Karpas-422 (cell line): ENCODE measurements around the gene FKBP1A. TPM values are rescaled to one million over a fixed set of nuclear protein-coding genes. Genes with fewer than 3 reads are reported as not detected.

ENCODE experiments used
- DNase-seq: peaks from one replicate; pipeline ENCODE4 v3.0.0-alpha.2; 2015
- H2AFZ ChIP-seq: fragments of 200-600 bp; sonication (generic); 2 replicates; pipeline ENCODE4 v1.6.1; 2014; ENCODE audit warnings: antibody characterized with exemption, low read length, mixed read lengths
- H3K27ac ChIP-seq: fragments of 200-600 bp; sonication (generic); 2 replicates; pipeline ENCODE4 v1.5.1; 2014; ENCODE audit warnings: mild to moderate bottlenecking, low read length, moderate library complexity
- H3K27me3 ChIP-seq: fragments of 200-600 bp; sonication (generic); 2 replicates; pipeline ENCODE4 v1.6.1; 2014; ENCODE audit warnings: low read length, mixed read lengths
- H3K36me3 ChIP-seq: fragments of 200-600 bp; sonication (generic); 2 replicates; pipeline ENCODE4 v1.6.1; 2014; ENCODE audit warnings: low read length, mixed read lengths; ENCODE audit not compliant: insufficient read depth
- H3K4me1 ChIP-seq: fragments of 200-600 bp; sonication (generic); 2 replicates; pipeline ENCODE4 v1.6.1; 2014; ENCODE audit warnings: mild to moderate bottlenecking, low read length, mixed read lengths
- H3K4me2 ChIP-seq: fragments of 200-600 bp; sonication (generic); 2 replicates; pipeline ENCODE4 v1.6.1; 2014; ENCODE audit warnings: low read length, low read depth, mild to moderate bottlenecking; ENCODE audit not compliant: poor library complexity, severe bottlenecking
- H3K4me3 ChIP-seq: fragments of 200-600 bp; sonication (generic); 2 replicates; pipeline ENCODE4 v1.5.1; 2014; ENCODE audit warnings: mild to moderate bottlenecking, antibody characterized with exemption, low read length, mixed read lengths
- H3K79me2 ChIP-seq: fragments of 200-600 bp; sonication (generic); 2 replicates; pipeline ENCODE4 v1.6.1; 2014; ENCODE audit warnings: mild to moderate bottlenecking, low read length, mixed read lengths
- H3K9ac ChIP-seq: fragments of 200-600 bp; sonication (generic); 2 replicates; pipeline ENCODE4 v1.6.0; 2014; ENCODE audit warnings: low read length
- H3K9me2 ChIP-seq: fragments of 200-600 bp; sonication (generic), shearing (Covaris generic); replicated peaks from 2 replicates; pipeline ENCODE4 v1.6.0; 2014; ENCODE audit warnings: mild to moderate bottlenecking, low read length, moderate library complexity; ENCODE audit not compliant: insufficient read depth
- H3K9me3 ChIP-seq: fragments of 300-700, 200-600 bp; sonication (generic); 2 replicates; pipeline ENCODE4 v1.6.1; 2014; ENCODE audit warnings: low read length, mixed read lengths
- H4K20me1 ChIP-seq: fragments of 200-600 bp; sonication (generic); 2 replicates; pipeline ENCODE4 v1.6.1; 2014; ENCODE audit warnings: mild to moderate bottlenecking, antibody characterized with exemption, low read length, low read depth; ENCODE audit not compliant: insufficient read depth
- total RNA-seq: library from RNA; depleted of rRNA; stranded (reverse); fragments of >200 nt; shearing (Covaris generic); gene quantifications from 2 replicates; pipeline ENCODE4 v1.2.3, GENCODE V29; 2014; ENCODE audit warnings: low replicate concordance

Gene FKBP1A
- total RNA-seq, 1 experiment from 2014 or later: 187 TPM

DNA sequence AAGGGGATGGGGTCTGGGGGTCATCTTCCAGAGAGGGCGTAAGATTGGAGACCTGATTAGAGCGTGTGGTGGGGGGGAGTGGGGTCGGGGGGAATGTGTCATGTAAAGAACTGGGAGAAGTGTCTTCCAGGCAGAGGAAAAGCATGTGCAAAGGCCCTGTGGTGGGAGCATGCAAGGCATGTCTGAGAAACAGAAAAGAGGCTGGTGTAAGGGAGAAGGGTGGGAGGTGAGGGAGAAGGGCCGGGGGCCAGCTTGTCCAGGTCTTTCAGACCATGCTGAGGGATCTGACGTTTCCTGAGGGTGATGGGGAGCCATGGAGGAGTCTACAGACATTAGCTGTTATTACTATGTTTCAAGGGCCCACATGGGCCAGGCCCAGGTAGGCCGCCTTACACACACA is 30.4 kb upstream of the FKBP1A start:
- H3K9me3 ChIP-seq: no peaks in the 10 kb centered on the region
- DNase-seq: peak; percentile 15
- no peak overlapping the region for H3K9ac ChIP-seq
- H3K27ac ChIP-seq: no peak overlapping the region
- no peaks in the 10 kb centered on the region for H3K36me3 ChIP-seq
- no peak overlapping the region for H3K4me2 ChIP-seq
- H3K79me2 ChIP-seq: no peaks in the 10 kb centered on the region
- no peak overlapping the region for H2AFZ ChIP-seq
- no peaks in the 10 kb centered on the region for H3K4me1 ChIP-seq
- H3K27me3 ChIP-seq: no peaks in the 10 kb centered on the region; the same call in 1 of the 2 replicates
- H4K20me1 ChIP-seq: no peaks in the 10 kb centered on the region
- H3K9me2 ChIP-seq: no peaks in the 10 kb centered on the region
- H3K4me3 ChIP-seq: no peak overlapping the region

DNA sequence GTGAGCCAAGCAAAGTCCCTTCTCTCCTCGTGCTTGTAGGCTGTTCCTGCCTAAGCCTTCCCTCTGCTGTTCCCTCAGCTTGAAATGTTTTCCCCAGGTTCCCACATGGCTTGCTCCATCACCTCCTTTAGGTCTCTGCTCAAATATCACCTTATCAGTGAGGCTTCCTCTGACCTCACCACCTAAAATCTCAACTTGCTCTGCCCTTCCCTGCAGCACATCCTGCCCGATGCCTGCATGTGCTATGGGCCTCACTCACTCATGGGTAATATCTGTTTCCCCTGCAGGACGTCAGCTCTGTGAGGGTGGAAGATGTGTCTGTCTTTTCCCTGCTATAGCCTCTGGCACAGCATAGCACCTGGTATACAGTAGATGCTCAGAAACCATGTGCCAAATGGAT is 29.9 kb upstream of the FKBP1A start:
- Histone ChIP-seq H3K4me3 (no peak overlapping the region), H3K36me3 (no peaks in the 10 kb centered on the region), H3K9me2 (no peaks in the 10 kb centered on the region), H3K4me1 (no peaks in the 10 kb centered on the region), H3K27ac (no peak overlapping the region), H3K27me3 (no peaks in the 10 kb centered on the region; the same call in 1 of the 2 replicates), H3K4me2 (no peak overlapping the region), H3K9me3 (no peaks in the 10 kb centered on the region), H3K9ac (no peak overlapping the region), H2AFZ (no peak overlapping the region), H3K79me2 (no peaks in the 10 kb centered on the region), H4K20me1 (no peaks in the 10 kb centered on the region)
- DNase-seq: peak; percentile 31

DNA sequence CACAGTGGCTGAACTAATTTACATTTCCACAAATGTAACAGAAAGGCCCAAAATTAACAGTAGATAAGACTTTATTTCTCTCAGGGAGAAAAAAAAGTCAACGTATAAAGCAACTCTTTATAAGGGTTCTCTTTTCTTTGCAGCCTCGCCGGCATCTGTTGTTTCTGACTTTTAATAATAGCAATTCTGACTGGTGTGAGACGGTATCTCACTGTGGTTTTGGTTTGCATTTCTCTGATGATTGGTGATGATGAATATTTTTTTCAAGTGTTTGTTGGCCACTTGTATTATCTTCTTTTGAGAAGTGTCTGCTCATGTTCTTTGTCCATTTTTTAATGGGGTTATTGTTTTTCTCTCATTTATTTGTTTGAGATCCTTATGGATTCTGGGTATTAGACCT is 27.2 kb upstream of the FKBP1A start:
- Histone ChIP-seq H3K27me3 (no peaks in the 10 kb centered on the region; the same call in 1 of the 2 replicates), H3K27ac (no peak overlapping the region)

DNA sequence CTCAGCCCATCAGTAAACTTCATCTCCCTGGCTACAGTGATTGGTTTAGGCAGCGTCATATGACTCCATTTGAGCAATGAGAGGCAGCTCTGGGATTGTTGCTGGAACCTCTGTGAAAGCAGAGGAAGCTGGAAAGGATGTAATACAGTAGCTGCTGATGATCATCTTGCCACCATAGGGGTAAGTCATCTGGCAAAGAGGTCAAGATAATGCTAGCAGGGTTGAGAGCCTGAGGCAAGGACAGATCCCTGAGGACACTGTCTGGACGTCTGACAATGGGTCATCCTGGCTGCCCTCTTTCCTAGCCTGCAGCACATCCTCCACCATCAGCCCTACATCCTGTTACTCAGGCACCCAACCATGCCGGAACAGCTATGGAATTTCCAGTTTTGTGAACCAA is 25.5 kb upstream of the FKBP1A start:
- H3K27me3 ChIP-seq: no peaks in the 10 kb centered on the region; the same call in 1 of the 2 replicates
- H4K20me1 ChIP-seq: no peaks in the 10 kb centered on the region
- H3K9me3 ChIP-seq: no peaks in the 10 kb centered on the region
- no peaks in the 10 kb centered on the region for H3K9me2 ChIP-seq
- H3K4me3 ChIP-seq: no peak overlapping the region
- no peak overlapping the region for H2AFZ ChIP-seq
- H3K4me2 ChIP-seq: no peak overlapping the region
- no peaks in the 10 kb centered on the region for H3K4me1 ChIP-seq
- no peaks in the 10 kb centered on the region for H3K36me3 ChIP-seq
- DNase-seq: no peak
- no peaks in the 10 kb centered on the region for H3K79me2 ChIP-seq
- H3K9ac ChIP-seq: no peak overlapping the region
- no peak overlapping the region for H3K27ac ChIP-seq

More for the DNA sequence above, 27.2 kb upstream of the FKBP1A start:
- no peak overlapping the region for H3K4me2 ChIP-seq
- DNase-seq: no peak
- no peaks in the 10 kb centered on the region for H3K79me2 ChIP-seq
- H3K9me2 ChIP-seq: no peaks in the 10 kb centered on the region
- no peaks in the 10 kb centered on the region for H3K9me3 ChIP-seq
- H3K4me1 ChIP-seq: no peaks in the 10 kb centered on the region
- H3K4me3 ChIP-seq: no peak overlapping the region
- no peak overlapping the region for H2AFZ ChIP-seq
- H3K36me3 ChIP-seq: no peaks in the 10 kb centered on the region
- no peaks in the 10 kb centered on the region for H4K20me1 ChIP-seq
- H3K9ac ChIP-seq: no peak overlapping the region

DNA sequence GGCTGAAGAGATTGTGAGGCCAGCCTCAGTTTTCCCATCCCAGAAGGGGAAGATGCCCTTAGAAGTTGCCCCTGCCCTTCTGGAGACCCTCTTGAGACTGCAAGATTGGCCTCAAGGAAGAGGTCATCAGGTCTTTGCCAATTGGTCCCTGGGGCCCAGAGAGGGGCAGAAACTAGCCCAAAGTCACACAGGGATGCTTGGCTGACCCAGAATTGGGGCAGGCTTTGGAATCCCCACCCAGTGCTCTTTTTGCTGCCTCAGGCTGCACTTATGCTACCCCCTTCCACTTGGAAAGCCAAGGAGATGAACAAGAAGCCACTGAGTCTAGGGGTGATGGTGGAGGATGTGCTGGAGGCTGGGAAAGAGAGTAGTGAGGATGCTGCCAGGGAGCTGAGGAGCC is 24.9 kb upstream of the FKBP1A start:
- no peak overlapping the region for H2AFZ ChIP-seq
- DNase-seq: no peak
- no peaks in the 10 kb centered on the region for H3K36me3 ChIP-seq
- H3K4me1 ChIP-seq: no peaks in the 10 kb centered on the region
- no peak overlapping the region for H3K27ac ChIP-seq
- H3K4me3 ChIP-seq: no peak overlapping the region
- no peaks in the 10 kb centered on the region for H3K9me3 ChIP-seq
- no peaks in the 10 kb centered on the region for H3K79me2 ChIP-seq
- H3K9ac ChIP-seq: no peak overlapping the region
- H3K9me2 ChIP-seq: no peaks in the 10 kb centered on the region
- H3K4me2 ChIP-seq: no peak overlapping the region
- no peaks in the 10 kb centered on the region; the same call in 1 of the 2 replicates for H3K27me3 ChIP-seq
- H4K20me1 ChIP-seq: no peaks in the 10 kb centered on the region

DNA sequence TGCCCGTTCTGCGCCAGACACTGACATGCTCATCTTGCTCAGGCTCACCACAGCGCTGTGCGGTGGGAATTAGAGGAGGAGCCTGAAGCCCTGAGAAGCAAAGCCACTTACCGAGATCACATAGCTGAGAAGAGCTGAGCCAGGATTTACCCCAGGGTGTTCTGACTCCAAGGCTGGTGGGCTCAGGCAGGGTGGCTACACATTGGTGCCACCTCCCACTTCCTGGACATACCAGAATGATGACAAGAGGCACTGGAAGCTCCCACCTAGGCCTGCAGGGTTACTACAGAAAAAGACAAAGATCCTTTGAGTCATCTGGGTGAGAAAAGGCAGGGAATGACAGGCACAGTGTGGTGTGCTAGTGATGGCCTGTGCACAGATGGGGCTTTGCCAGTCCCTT is 24.4 kb upstream of the FKBP1A start:
- H3K27ac ChIP-seq: no peak overlapping the region
- DNase-seq: no peak
- no peaks in the 10 kb centered on the region for H3K9me2 ChIP-seq
- H3K9ac ChIP-seq: no peak overlapping the region
- no peaks in the 10 kb centered on the region for H3K9me3 ChIP-seq
- H3K36me3 ChIP-seq: no peaks in the 10 kb centered on the region
- no peaks in the 10 kb centered on the region for H3K79me2 ChIP-seq
- H3K27me3 ChIP-seq: no peaks in the 10 kb centered on the region; the same call in 1 of the 2 replicates
- H3K4me3 ChIP-seq: no peak overlapping the region
- H4K20me1 ChIP-seq: no peaks in the 10 kb centered on the region
- H2AFZ ChIP-seq: no peak overlapping the region
- no peaks in the 10 kb centered on the region for H3K4me1 ChIP-seq
- no peak overlapping the region for H3K4me2 ChIP-seq

DNA sequence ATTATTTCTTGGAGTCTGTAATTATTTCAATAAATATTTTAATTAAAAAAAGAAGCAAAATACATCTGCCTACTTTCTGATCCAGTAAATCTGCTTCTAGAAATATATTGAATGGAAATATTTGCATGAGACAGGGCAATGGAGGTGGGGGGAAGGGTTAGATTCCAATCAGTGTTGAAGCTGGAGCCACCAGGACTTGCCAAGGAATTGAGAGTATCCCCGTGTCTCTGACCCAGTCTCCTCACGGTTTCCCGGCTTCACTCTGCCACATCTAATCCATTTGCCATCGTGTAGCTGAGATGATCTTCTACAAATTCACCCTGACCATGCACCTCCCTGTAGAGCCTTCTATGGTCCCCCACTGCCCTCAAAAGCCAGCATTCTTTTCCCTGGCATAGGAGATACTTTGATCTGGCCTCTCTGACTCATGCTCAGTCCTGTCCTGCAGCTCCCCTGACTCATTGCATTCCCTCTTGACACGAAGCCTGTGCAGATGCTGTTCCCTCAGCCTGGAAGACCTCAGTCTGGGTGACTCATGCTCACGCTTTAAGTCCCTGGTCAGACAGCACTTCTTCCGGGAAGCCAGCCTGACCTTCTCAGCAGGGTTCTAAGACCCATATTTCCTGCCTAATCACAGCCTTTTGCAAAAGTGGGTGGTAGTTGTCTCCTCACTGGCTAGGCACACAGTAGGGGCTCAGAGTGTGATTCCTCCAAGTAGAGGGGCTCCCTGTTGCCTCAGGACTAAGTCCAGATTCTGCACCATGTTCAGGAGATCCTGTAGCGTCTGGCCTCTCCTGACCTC is 23.0 kb upstream of the FKBP1A start:
- Histone ChIP-seq H3K4me2 (no peak overlapping the region), H4K20me1 (no peaks in the 10 kb centered on the region), H3K36me3 (no peaks in the 10 kb centered on the region), H3K9me2 (no peaks in the 10 kb centered on the region), H3K9me3 (no peaks in the 10 kb centered on the region), H3K4me1 (no peaks in the 10 kb centered on the region), H3K9ac (no peak overlapping the region), H3K27me3 (no peaks in the 10 kb centered on the region; the same call in 1 of the 2 replicates), H3K79me2 (no peaks in the 10 kb centered on the region), H3K4me3 (no peak overlapping the region), H3K27ac (no peak overlapping the region), H2AFZ (no peak overlapping the region)
- DNase-seq: no peak

DNA sequence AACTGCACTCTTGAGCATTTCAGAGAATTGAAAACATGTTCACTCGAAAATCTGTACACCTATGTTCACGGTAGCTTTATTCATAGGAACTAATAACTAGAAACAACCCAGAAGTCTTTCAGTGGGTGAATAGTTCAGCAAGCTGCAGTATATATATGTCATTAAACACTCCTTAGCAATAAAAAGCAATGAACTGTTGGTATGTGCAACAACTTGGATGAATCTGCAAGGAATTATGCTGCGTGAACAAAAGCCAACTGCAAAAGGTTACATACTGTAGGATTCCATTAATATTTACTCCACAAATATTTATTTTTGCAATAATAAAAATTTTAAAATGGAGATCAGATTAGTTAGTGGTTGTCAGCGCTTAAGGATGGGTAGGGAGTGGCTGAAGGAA is 22.1 kb upstream of the FKBP1A start:
- Histone ChIP-seq H3K9me2 (no peaks in the 10 kb centered on the region), H3K9ac (no peak overlapping the region), H3K27me3 (no peaks in the 10 kb centered on the region; the same call in 1 of the 2 replicates), H3K4me3 (no peak overlapping the region), H3K79me2 (no peaks in the 10 kb centered on the region), H3K27ac (no peak overlapping the region), H2AFZ (no peak overlapping the region), H3K36me3 (no peaks in the 10 kb centered on the region), H3K4me2 (no peak overlapping the region), H4K20me1 (no peaks in the 10 kb centered on the region), H3K9me3 (no peaks in the 10 kb centered on the region), H3K4me1 (no peaks in the 10 kb centered on the region)
- no peak for DNase-seq
